ENCODE data around the gene ERFE. TPM values are rescaled to one million over a fixed set of nuclear protein-coding genes. Genes with fewer than 3 reads are reported as not detected.

The ERFE gene
- total RNA-seq, 1 donor from 2014 or later, result 0.41 TPM

DNA sequence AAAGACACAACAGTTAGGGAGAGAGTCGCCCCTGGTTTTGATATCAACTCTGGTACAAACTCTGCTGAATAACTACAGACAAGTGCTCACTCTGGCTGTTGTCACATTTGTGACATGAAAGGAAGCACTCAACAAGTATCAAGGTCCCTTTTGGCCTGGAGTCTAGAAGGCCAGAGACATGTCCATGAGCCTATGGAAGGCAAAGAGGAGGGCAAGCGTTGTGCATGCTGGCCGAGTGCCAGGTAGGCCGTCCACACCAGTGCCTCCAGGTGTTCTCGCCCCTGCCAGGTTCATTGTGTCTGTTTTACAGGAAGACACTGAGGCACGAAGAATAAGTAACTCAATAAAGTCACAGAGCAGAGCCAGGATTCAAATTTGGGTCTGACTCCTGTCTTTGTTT is 23.6 kb downstream of the ERFE start:
- no peaks in the 10 kb centered on the region for H3K27me3 Mint-ChIP-seq (ENCODE audit: unreplicated experiment)
- H3K4me1 Mint-ChIP-seq (ENCODE audit: unreplicated experiment), result no peaks in the 10 kb centered on the region
- no peak overlapping the region for H3K4me3 Mint-ChIP-seq (ENCODE audit: unreplicated experiment)
- DNase-seq (ENCODE audit: low spot score), result no peak
- H3K9me3 Mint-ChIP-seq (ENCODE audit: unreplicated experiment), result no peaks in the 10 kb centered on the region
- peaks cover 63% of the 10 kb centered on the region for H3K36me3 Mint-ChIP-seq (ENCODE audit: low read depth, unreplicated experiment)
- H3K27ac Mint-ChIP-seq (ENCODE audit: unreplicated experiment), result no peak overlapping the region
- TF ChIP-seq, protein P1, sequence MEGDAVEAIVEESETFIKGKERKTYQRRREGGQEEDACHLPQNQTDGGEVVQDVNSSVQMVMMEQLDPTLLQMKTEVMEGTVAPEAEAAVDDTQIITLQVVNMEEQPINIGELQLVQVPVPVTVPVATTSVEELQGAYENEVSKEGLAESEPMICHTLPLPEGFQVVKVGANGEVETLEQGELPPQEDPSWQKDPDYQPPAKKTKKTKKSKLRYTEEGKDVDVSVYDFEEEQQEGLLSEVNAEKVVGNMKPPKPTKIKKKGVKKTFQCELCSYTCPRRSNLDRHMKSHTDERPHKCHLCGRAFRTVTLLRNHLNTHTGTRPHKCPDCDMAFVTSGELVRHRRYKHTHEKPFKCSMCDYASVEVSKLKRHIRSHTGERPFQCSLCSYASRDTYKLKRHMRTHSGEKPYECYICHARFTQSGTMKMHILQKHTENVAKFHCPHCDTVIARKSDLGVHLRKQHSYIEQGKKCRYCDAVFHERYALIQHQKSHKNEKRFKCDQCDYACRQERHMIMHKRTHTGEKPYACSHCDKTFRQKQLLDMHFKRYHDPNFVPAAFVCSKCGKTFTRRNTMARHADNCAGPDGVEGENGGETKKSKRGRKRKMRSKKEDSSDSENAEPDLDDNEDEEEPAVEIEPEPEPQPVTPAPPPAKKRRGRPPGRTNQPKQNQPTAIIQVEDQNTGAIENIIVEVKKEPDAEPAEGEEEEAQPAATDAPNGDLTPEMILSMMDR (IDR thresholded peaks at IDR 0.05; ENCODE audit: unreplicated experiment), result no peak

- Mint-ChIP-seq H3K27ac (ENCODE audit: unreplicated experiment) (no peak overlapping the region), H3K4me3 (ENCODE audit: unreplicated experiment) (no peak overlapping the region), H3K4me1 (ENCODE audit: unreplicated experiment) (no peaks in the 10 kb centered on the region), H3K36me3 (ENCODE audit: low read depth, unreplicated experiment) (peaks cover 68% of the 10 kb centered on the region), H3K27me3 (ENCODE audit: unreplicated experiment) (no peaks in the 10 kb centered on the region), H3K9me3 (ENCODE audit: unreplicated experiment) (no peaks in the 10 kb centered on the region)
- TF ChIP-seq, protein P1 (IDR thresholded peaks at IDR 0.05; ENCODE audit: unreplicated experiment), result no peak
- no peak for DNase-seq (ENCODE audit: low spot score)
Measured at GRCh38 chr2:238183821-238184220, 25.1 kb downstream of the ERFE start.

- peaks cover 56% of the 10 kb centered on the region for H3K36me3 Mint-ChIP-seq (ENCODE audit: low read depth, unreplicated experiment)
- H3K4me1 Mint-ChIP-seq (ENCODE audit: unreplicated experiment), result no peaks in the 10 kb centered on the region
- no peaks in the 10 kb centered on the region for H3K27me3 Mint-ChIP-seq (ENCODE audit: unreplicated experiment)
- no peak overlapping the region for H3K27ac Mint-ChIP-seq (ENCODE audit: unreplicated experiment)
- DNase-seq (ENCODE audit: low spot score), result no peak
- no peaks in the 10 kb centered on the region for H3K9me3 Mint-ChIP-seq (ENCODE audit: unreplicated experiment)
- no peak overlapping the region for H3K4me3 Mint-ChIP-seq (ENCODE audit: unreplicated experiment)
- TF ChIP-seq, protein P1 (IDR thresholded peaks at IDR 0.05; ENCODE audit: unreplicated experiment), result no peak
Measured at GRCh38 chr2:238187618-238188548, 29.1 kb downstream of the ERFE start.

GRCh38 chr2:238190445-238190844 is 31.7 kb downstream of the ERFE start:
- Mint-ChIP-seq H3K9me3 (ENCODE audit: unreplicated experiment) (no peaks in the 10 kb centered on the region), H3K4me1 (ENCODE audit: unreplicated experiment) (no peaks in the 10 kb centered on the region), H3K4me3 (ENCODE audit: unreplicated experiment) (no peak overlapping the region), H3K36me3 (ENCODE audit: low read depth, unreplicated experiment) (peaks cover 42% of the 10 kb centered on the region), H3K27me3 (ENCODE audit: unreplicated experiment) (no peaks in the 10 kb centered on the region), H3K27ac (ENCODE audit: unreplicated experiment) (no peak overlapping the region)
- TF ChIP-seq, protein P1 (IDR thresholded peaks at IDR 0.05; ENCODE audit: unreplicated experiment), result no peak
- no peak for DNase-seq (ENCODE audit: low spot score)
